ENCODE results near the gene CYTH1. TPM values are rescaled to one million over a fixed set of nuclear protein-coding genes. Genes with fewer than 3 reads are reported as not detected.

The CYTH1 gene
- total and polyA plus RNA-seq, 10 of the 15 experiments (the other 5 are each of a cell fraction or from before 2014, with no cell fraction given), result 6.6 to 188 (median 145) TPM

- TF ChIP-seq ZNF687 (IDR thresholded peaks at IDR 0.05) (peak; percentile 70), E2F8 (IDR thresholded peaks at IDR 0.05; ENCODE audit: low read depth, partially characterized antibody) (peak; percentile 52), RUNX3 (IDR thresholded peaks at IDR 0.05; ENCODE audit: low read length) (peak; percentile 81), NFIC (IDR thresholded peaks at IDR 0.05; ENCODE audit: low read depth, low read length) (0 out of 2 replicates have a peak, but pooled peaks have one; percentile 12), IKZF1 (conservative IDR thresholded peaks at IDR 0.05) (peak; percentile 90), EED (IDR thresholded peaks at IDR 0.05; ENCODE audit: low read depth) (peak; percentile 91), MLLT1 (IDR thresholded peaks at IDR 0.05) (peak; percentile 86), CREB1 (IDR thresholded peaks at IDR 0.05; ENCODE audit: low read depth) (peak; percentile 54; the same call in 1 of the 2 replicates), POLR2AphosphoS5 (IDR thresholded peaks at IDR 0.05; ENCODE audit: low read length) (peak; percentile 93), DPF2 (IDR thresholded peaks at IDR 0.05) (0 out of 2 replicates have a peak, but pooled peaks have one; percentile 48), BMI1 (IDR thresholded peaks at IDR 0.05; ENCODE audit: borderline replicate concordance) (no peak), WRNIP1 (IDR thresholded peaks at IDR 0.05; ENCODE audit: borderline replicate concordance, low read depth, low read length) (peak; percentile 43; the same call in 1 of the 2 replicates)
These were observed 7.0 kb downstream of the CYTH1 start (continued) for GRCh38 chr17:78774956-78775571.

All from GM12878 (cell line).